H9 (cell line): Measurements from ENCODE around the gene SCN1A. TPM values are rescaled to one million over a fixed set of nuclear protein-coding genes. Genes with fewer than 3 reads are reported as not detected.

Experiments used
- DNase-seq: peaks from one replicate; pipeline ENCODE4 v3.0.0-alpha.2; 2017
- H2AFZ ChIP-seq: one replicate; pipeline ENCODE4 v1.6.1; 2013; ENCODE audit warnings: mild to moderate bottlenecking, low read length, control low read depth, moderate library complexity
- H2AK5ac ChIP-seq: 2 replicates; pipeline ENCODE4 v1.6.1; 2013; ENCODE audit warnings: low read length, control low read depth, mixed read lengths; ENCODE audit not compliant: insufficient read length
- H2BK120ac ChIP-seq: one replicate; pipeline ENCODE4 v1.6.1; 2013; ENCODE audit warnings: low read depth, mild to moderate bottlenecking, low read length, control low read depth, inconsistent platforms; ENCODE audit not compliant: poor library complexity, severe bottlenecking
- H2BK12ac ChIP-seq: 2 replicates; pipeline ENCODE4 v1.6.1; 2013; ENCODE audit warnings: low read length, control low read depth, mixed read lengths, low read depth; ENCODE audit not compliant: insufficient read length
- H2BK15ac ChIP-seq: 2 replicates; pipeline ENCODE4 v1.6.1; 2013; ENCODE audit warnings: low read depth, low read length, control low read depth
- H2BK20ac ChIP-seq: one replicate; pipeline ENCODE4 v1.6.1; 2013; ENCODE audit warnings: low read depth, mild to moderate bottlenecking, low read length, control low read depth, inconsistent platforms; ENCODE audit not compliant: poor library complexity, severe bottlenecking
- H2BK5ac ChIP-seq: 2 replicates; pipeline ENCODE4 v1.6.1; 2013; ENCODE audit warnings: low read length, control low read depth, mixed read lengths; ENCODE audit not compliant: insufficient read length
- H3K14ac ChIP-seq: 2 replicates; pipeline ENCODE4 v1.6.1; 2013; ENCODE audit warnings: low read length, control low read depth; ENCODE audit not compliant: insufficient read depth
- H3K18ac ChIP-seq: 2 replicates; pipeline ENCODE4 v1.6.1; 2013; ENCODE audit warnings: low read depth, mild to moderate bottlenecking, mixed read lengths, low read length, control low read depth; ENCODE audit not compliant: insufficient read length
- H3K23ac ChIP-seq: 2 replicates; pipeline ENCODE4 v1.6.1; 2013; ENCODE audit warnings: low read length, control low read depth, mixed read lengths, low read depth; ENCODE audit not compliant: insufficient read length
- H3K23me2 ChIP-seq: 2 replicates; pipeline ENCODE4 v1.6.1; 2013; ENCODE audit warnings: low read depth, mild to moderate bottlenecking, mixed read lengths, low read length, control low read depth; ENCODE audit not compliant: insufficient read length, poor library complexity, severe bottlenecking
- H3K27ac ChIP-seq: 2 replicates; pipeline ENCODE4 v1.5.1; 2013; ENCODE audit warnings: low read length, control low read depth, mixed read lengths, low read depth; ENCODE audit not compliant: insufficient read length
- H3K27me3 ChIP-seq: 2 replicates; pipeline ENCODE4 v1.6.1; 2013; ENCODE audit warnings: low read length, control low read depth, inconsistent platforms; ENCODE audit not compliant: insufficient read depth
- H3K4ac ChIP-seq: 2 replicates; pipeline ENCODE4 v1.6.1; 2013; ENCODE audit warnings: low read depth, mild to moderate bottlenecking, control low read depth, inconsistent platforms, low read length, moderate library complexity
- H3K4me1 ChIP-seq: 2 replicates; pipeline ENCODE4 v1.6.1; 2013; ENCODE audit warnings: low read length, control low read depth, inconsistent platforms; ENCODE audit not compliant: insufficient read depth
- H3K4me2 ChIP-seq: 2 replicates; pipeline ENCODE4 v1.6.1; 2013; ENCODE audit warnings: low read length, control low read depth, mixed read lengths; ENCODE audit not compliant: insufficient read length, insufficient read depth
- H3K56ac ChIP-seq: 2 replicates; pipeline ENCODE4 v1.6.1; 2013; ENCODE audit warnings: low read depth, mild to moderate bottlenecking, mixed read lengths, low read length, control low read depth; ENCODE audit not compliant: insufficient read length
- H3K79me1 ChIP-seq: 2 replicates; pipeline ENCODE4 v1.6.1; 2013; ENCODE audit warnings: low read depth, mild to moderate bottlenecking, moderate library complexity, low read length, control low read depth, inconsistent platforms; ENCODE audit not compliant: insufficient read depth, poor library complexity, severe bottlenecking
- H3K79me2 ChIP-seq: 2 replicates; pipeline ENCODE4 v1.6.1; 2013; ENCODE audit warnings: low read length, control low read depth, inconsistent platforms; ENCODE audit not compliant: insufficient read depth
- H3K9ac ChIP-seq: 2 replicates; pipeline ENCODE4 v1.6.1; 2013; ENCODE audit warnings: low read length, control low read depth, mixed read lengths; ENCODE audit not compliant: insufficient read length; ENCODE audit errors: extremely low read depth
- H3K9me3 ChIP-seq: one replicate; pipeline ENCODE4 v1.6.1; 2013; ENCODE audit warnings: low read depth, low read length, inconsistent platforms; ENCODE audit not compliant: control insufficient read depth
- H3T11ph ChIP-seq: one replicate; pipeline ENCODE4 v1.6.1; 2013; ENCODE audit warnings: mild to moderate bottlenecking, low read length, control low read depth, inconsistent platforms
- H4K20me1 ChIP-seq: one replicate; pipeline ENCODE4 v1.6.1; 2013; ENCODE audit not compliant: control insufficient read depth, insufficient read length, insufficient read depth
- H4K5ac ChIP-seq: 2 replicates; pipeline ENCODE4 v1.6.1; 2013; ENCODE audit warnings: low read depth, mild to moderate bottlenecking, mixed read lengths, low read length, control low read depth; ENCODE audit not compliant: insufficient read length
- H4K8ac ChIP-seq: replicated peaks from 2 replicates; pipeline ENCODE4 v1.6.1; 2013; ENCODE audit warnings: low read length, control low read depth, mixed read lengths, low read depth; ENCODE audit not compliant: insufficient read length
- H4K91ac ChIP-seq: 2 replicates; pipeline ENCODE4 v1.6.1; 2013; ENCODE audit warnings: low read depth, mild to moderate bottlenecking, moderate library complexity, mixed read lengths, low read length, control low read depth; ENCODE audit not compliant: insufficient read length
- H3K27ac Mint-ChIP-seq, 3 experiments: 2 replicates in 2 of 3; 3 replicates in 1 of 3; pipeline ENCODE4 v1.8.0; 2020 to 2021; ENCODE audit warnings: mixed read lengths in 3 of 3, mild to moderate bottlenecking in 1 of 3, moderate library complexity in 1 of 3
- H3K27me3 Mint-ChIP-seq: 2 replicates; pipeline ENCODE4 v1.8.0; 2021; ENCODE audit warnings: low read depth, mild to moderate bottlenecking, moderate library complexity, mixed read lengths
- H3K36me3 Mint-ChIP-seq, 3 experiments: 2 replicates in 2 of 3; 3 replicates in 1 of 3; pipeline ENCODE4 v1.8.0; 2020 to 2021; ENCODE audit warnings: low read depth in 3 of 3, mixed read lengths in 3 of 3; ENCODE audit not compliant: insufficient read depth in 1 of 3
- H3K4me1 Mint-ChIP-seq, 2 experiments: 2 replicates each; pipeline ENCODE4 v1.8.0; 2020; ENCODE audit warnings: mixed read lengths in 2 of 2
- H3K4me3 Mint-ChIP-seq, 2 experiments: 2 replicates in 1 of 2; 3 replicates in 1 of 2; pipeline ENCODE4 v1.8.0; 2020 to 2021; ENCODE audit warnings: mild to moderate bottlenecking in 2 of 2, mixed read lengths in 2 of 2, moderate library complexity in 1 of 2
- H3K9me3 Mint-ChIP-seq, 2 experiments: 2 replicates in 1 of 2; 3 replicates in 1 of 2; pipeline ENCODE4 v1.8.0; 2020; ENCODE audit warnings: mild to moderate bottlenecking in 2 of 2, mixed read lengths in 2 of 2, moderate library complexity in 1 of 2
- WGBS: extraction: QIAGEN DNeasy Blood & Tissue Kit; methylation state at CpG from one replicate; pipeline ENCODE4 v1.1.7; 2013; ENCODE audit warnings: missing lambda C conversion rate, low lambda C conversion rate, mixed read lengths; ENCODE audit not compliant: insufficient read length; ENCODE audit errors: extremely low coverage; 5-methylcytosine and 5-hydroxymethylcytosine counted together
- total RNA-seq: library from RNA; stranded (reverse); gene quantifications from 2 replicates; pipeline ENCODE4 v1.2.1, GENCODE V29; 2021
- TF ChIP-seq, protein P1 (sequence below): fragments of 200-600 bp; sonication (generic); conservative IDR thresholded peaks from 3 replicates; pipeline ENCODE4 v1.8.0; 2021; ENCODE audit warnings: antibody characterized with exemption, mild to moderate bottlenecking

The SCN1A gene
- total RNA-seq, 1 experiment from 2014 or later = 0.13 TPM

- Histone ChIP-seq H2BK20ac (no peak overlapping the region), H2BK5ac (no peak overlapping the region), H3K4me2 (no peak overlapping the region), H4K5ac (no peak overlapping the region), H2AK5ac (no peak overlapping the region), H3T11ph (no peak overlapping the region), H3K56ac (no peak overlapping the region), H3K27ac (no peak overlapping the region), H3K23me2 (no peaks in the 10 kb centered on the region), H3K4ac (no peak overlapping the region), H4K91ac (no peak overlapping the region), H3K4me1 (no peaks in the 10 kb centered on the region), H2BK15ac (no peak overlapping the region), H2AFZ (no peak overlapping the region), H3K9me3 (no peaks in the 10 kb centered on the region), H3K23ac (no peak overlapping the region), H3K14ac (no peak overlapping the region), H3K9ac (no peak overlapping the region), H3K79me1 (no peaks in the 10 kb centered on the region), H4K8ac (no peak overlapping the region), H4K20me1 (no peaks in the 10 kb centered on the region), H3K27me3 (no peaks in the 10 kb centered on the region), H2BK12ac (no peak overlapping the region), H3K79me2 (no peaks in the 10 kb centered on the region), H3K18ac (no peak overlapping the region), H2BK120ac (no peak overlapping the region)
- TF ChIP-seq, protein P1, sequence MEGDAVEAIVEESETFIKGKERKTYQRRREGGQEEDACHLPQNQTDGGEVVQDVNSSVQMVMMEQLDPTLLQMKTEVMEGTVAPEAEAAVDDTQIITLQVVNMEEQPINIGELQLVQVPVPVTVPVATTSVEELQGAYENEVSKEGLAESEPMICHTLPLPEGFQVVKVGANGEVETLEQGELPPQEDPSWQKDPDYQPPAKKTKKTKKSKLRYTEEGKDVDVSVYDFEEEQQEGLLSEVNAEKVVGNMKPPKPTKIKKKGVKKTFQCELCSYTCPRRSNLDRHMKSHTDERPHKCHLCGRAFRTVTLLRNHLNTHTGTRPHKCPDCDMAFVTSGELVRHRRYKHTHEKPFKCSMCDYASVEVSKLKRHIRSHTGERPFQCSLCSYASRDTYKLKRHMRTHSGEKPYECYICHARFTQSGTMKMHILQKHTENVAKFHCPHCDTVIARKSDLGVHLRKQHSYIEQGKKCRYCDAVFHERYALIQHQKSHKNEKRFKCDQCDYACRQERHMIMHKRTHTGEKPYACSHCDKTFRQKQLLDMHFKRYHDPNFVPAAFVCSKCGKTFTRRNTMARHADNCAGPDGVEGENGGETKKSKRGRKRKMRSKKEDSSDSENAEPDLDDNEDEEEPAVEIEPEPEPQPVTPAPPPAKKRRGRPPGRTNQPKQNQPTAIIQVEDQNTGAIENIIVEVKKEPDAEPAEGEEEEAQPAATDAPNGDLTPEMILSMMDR = no peak
- H3K36me3 Mint-ChIP-seq = no peaks in the 10 kb centered on the region
- no peaks in the 10 kb centered on the region for H3K27me3 Mint-ChIP-seq
- no peaks in the 10 kb centered on the region for H3K4me1 Mint-ChIP-seq
- no peak for DNase-seq
- no peaks in the 10 kb centered on the region for H3K9me3 Mint-ChIP-seq
- H3K4me3 Mint-ChIP-seq = no peak overlapping the region
- WGBS = no CpG with 5 or more reads among the region's 1 CpG
- H3K27ac Mint-ChIP-seq = no peak overlapping the region
These were observed 58.8 kb downstream of the SCN1A start for GRCh38 chr2:166068981-166069380.
